Gastroesophageal sphincter (tissue), 4 donors: ENCODE results near the gene PLEKHG5. TPM values are rescaled to one million over a fixed set of nuclear protein-coding genes. Genes with fewer than 3 reads are reported as not detected.

Experiments used
- ATAC-seq: fragments of 150-250 bp; one replicate; pipeline ENCODE4 v1.9.1; 2016; ENCODE audit warnings: mild to moderate bottlenecking, moderate library complexity
- H3K27ac ChIP-seq, 4 donors: fragments of 200-600 bp; sonication (generic) in 3 of 4; 1 replicate in 3 of 4; 2 replicates in 1 of 4; pipeline ENCODE4 v1.5.1; 2016 to 2019
- H3K27me3 ChIP-seq: fragments of 200-600 bp; sonication (generic); one replicate; pipeline ENCODE4 v1.5.1; 2019
- H3K36me3 ChIP-seq, 2 donors: fragments of 200-600 bp; sonication (generic); one replicate each; pipeline ENCODE4 v1.5.1; 2019; ENCODE audit warnings: control low read depth in 1 of 2
- H3K4me1 ChIP-seq, 3 donors: fragments of 200-600 bp; sonication (generic); 1 replicate in 2 of 3; 2 replicates in 1 of 3; pipeline ENCODE4 v1.5.1; 2016 to 2019; ENCODE audit warnings: control low read depth in 2 of 3
- H3K4me3 ChIP-seq, 2 donors: fragments of 200-600 bp; sonication (generic); one replicate each; pipeline ENCODE4 v1.5.1; 2019; ENCODE audit warnings: mild to moderate bottlenecking in 1 of 2, moderate library complexity in 1 of 2
- H3K9me3 ChIP-seq, 3 donors: fragments of 200-600 bp; sonication (generic); one replicate each; pipeline ENCODE4 v1.5.1; 2017 to 2019; ENCODE audit warnings: control low read depth in 2 of 3
- CTCF ChIP-seq, 4 experiments: fragments of 200-600 bp in 2 of 4; fragments of 450-650 bp in 2 of 4; sonication (generic) in 1 of 4; IDR thresholded peaks; one replicate each; pipeline ENCODE4 v1.5.1; 2017 to 2019; ENCODE audit warnings: antibody characterized with exemption in 4 of 4, mild to moderate bottlenecking in 2 of 4, moderate library complexity in 2 of 4
- EP300 ChIP-seq: sonication (generic); formaldehyde crosslinking; IDR thresholded peaks from one replicate; pipeline ENCODE4 v1.6.1; 2017; ENCODE audit warnings: antibody characterized with exemption, mild to moderate bottlenecking
- POLR2A ChIP-seq, 2 donors: fragments of 450-650 bp; IDR thresholded peaks; one replicate each; pipeline ENCODE4 v1.6.1; 2017; ENCODE audit warnings: antibody characterized with exemption in 2 of 2, mild to moderate bottlenecking in 2 of 2, moderate library complexity in 1 of 2
- POLR2AphosphoS5 ChIP-seq: sonication (generic); formaldehyde crosslinking; IDR thresholded peaks from one replicate; pipeline ENCODE4 v1.6.1; 2017; ENCODE audit warnings: antibody characterized with exemption
- WGBS, 2 donors: methylation state at CpG; one replicate each; pipeline ENCODE4 v1.1.5; 2018; ENCODE audit warnings: low coverage in 1 of 2; 5-methylcytosine and 5-hydroxymethylcytosine counted together
- total RNA-seq, 4 donors: library from RNA; depleted of rRNA; stranded (reverse); fragments of >200 nt; gene quantifications; one replicate each; pipeline ENCODE4 v1.1.0, GENCODE V29; 2016

The PLEKHG5 gene
- total RNA-seq, 4 donors from 2014 or later, result 8.6 to 14.0 (median 11.4) TPM

GRCh38 chr1:6508816-6509189 is 17.3 kb upstream of the PLEKHG5 start:
- Histone ChIP-seq H3K27ac (no peak overlapping the region), H3K27me3 (peaks cover 35% of the 10 kb centered on the region), H3K9me3 (no peaks in the 10 kb centered on the region), H3K36me3 (no peaks in the 10 kb centered on the region), H3K4me3 (no peak overlapping the region), H3K4me1 (no peaks in the 10 kb centered on the region)
- ATAC-seq, result no peak
- TF ChIP-seq EP300 (no peak), POLR2A (IDR thresholded peaks at IDR 0.05) (no peak), CTCF (IDR thresholded peaks at IDR 0.05) (no peak), POLR2AphosphoS5 (no peak)
- 83% methylated on average over 1 of the region's 11 CpGs; no CpG with 5 or more reads in 1 of the 2 donors for WGBS, 2 donors

GRCh38 chr1:6508154-6508815 is 16.8 kb upstream of the PLEKHG5 start:
- Histone ChIP-seq H3K4me1 (no peaks in the 10 kb centered on the region), H3K27ac (no peak overlapping the region)
- no peak for ATAC-seq

GRCh38 chr1:6507461-6507911 is 16.0 kb upstream of the PLEKHG5 start:
- Histone ChIP-seq H3K27ac (no peak overlapping the region), H3K4me3 (no peak overlapping the region), H3K4me1 (peaks cover 0 to 5% (median 0%) of the 10 kb centered on the region in 3 donors), H3K27me3 (peaks cover 35% of the 10 kb centered on the region), H3K36me3 (no peaks in the 10 kb centered on the region), H3K9me3 (no peaks in the 10 kb centered on the region)
- TF ChIP-seq CTCF (IDR thresholded peaks at IDR 0.05), result no peak
- TF ChIP-seq EP300, result no peak
- no peak for TF ChIP-seq POLR2A (IDR thresholded peaks at IDR 0.05)
- no peak for TF ChIP-seq POLR2AphosphoS5
- WGBS, 2 donors, result no CpG with 5 or more reads among the region's 12 CpGs
- ATAC-seq, result no peak

More at GRCh38 chr1:6508154-6508815, 16.8 kb upstream of the PLEKHG5 start:
- no CpG with 5 or more reads among the region's 18 CpGs for WGBS, 2 donors
- H3K9me3 ChIP-seq, result no peaks in the 10 kb centered on the region
- no peaks in the 10 kb centered on the region for H3K36me3 ChIP-seq
- peaks cover 35% of the 10 kb centered on the region for H3K27me3 ChIP-seq
- TF ChIP-seq EP300 (no peak), CTCF (IDR thresholded peaks at IDR 0.05) (no peak), POLR2A (IDR thresholded peaks at IDR 0.05) (no peak), POLR2AphosphoS5 (no peak)
- H3K4me3 ChIP-seq, result no peak overlapping the region

GRCh38 chr1:6507037-6507428 is 15.6 kb upstream of the PLEKHG5 start:
- H3K36me3 ChIP-seq, result no peaks in the 10 kb centered on the region
- TF ChIP-seq EP300 (no peak), POLR2A (IDR thresholded peaks at IDR 0.05) (no peak), CTCF (IDR thresholded peaks at IDR 0.05) (no peak), POLR2AphosphoS5 (no peak)
- no peak overlapping the region for H3K4me3 ChIP-seq
- H3K4me1 ChIP-seq, result peaks cover 0 to 10% (median 0%) of the 10 kb centered on the region in 3 donors
- WGBS, 2 donors, result 62% methylated on average over 3 of the region's 7 CpGs; no CpG with 5 or more reads in 1 of the 2 donors
- ATAC-seq, result no peak
- no peaks in the 10 kb centered on the region for H3K9me3 ChIP-seq
- no peak overlapping the region for H3K27ac ChIP-seq
- peaks cover 36% of the 10 kb centered on the region for H3K27me3 ChIP-seq
